ENCODE results near the gene CHPT1.

The CHPT1 gene

GRCh38 chr12:101764051-101764792 lies 66.8 kb downstream of the CHPT1 start:
- Histone ChIP-seq H3K27me3 (ENCODE audit: control insufficient read depth, insufficient read depth, low read length) (no peaks in the 10 kb centered on the region), H3K4me1 (ENCODE audit: control insufficient read depth, insufficient read depth, low read length) (no peaks in the 10 kb centered on the region), H3K9ac (ENCODE audit: low read depth, low read length) (no peak overlapping the region), H3K9me3 (ENCODE audit: control insufficient read depth, insufficient read depth, low read length) (no peaks in the 10 kb centered on the region), H3K27ac (ENCODE audit: low read depth, low read length) (no peak overlapping the region), H3K4me3 (ENCODE audit: low read depth, low read length) (no peak overlapping the region), H3K36me3 (ENCODE audit: control insufficient read depth, insufficient read depth, low read length) (peaks cover 93% of the 10 kb centered on the region)

GRCh38 chr12:101767537-101767936 lies 70.1 kb downstream of the CHPT1 start:
- no peaks in the 10 kb centered on the region for H3K27me3 ChIP-seq (ENCODE audit: control insufficient read depth, insufficient read depth, low read length)
- no peak overlapping the region for H3K9ac ChIP-seq (ENCODE audit: low read depth, low read length)
- H3K36me3 ChIP-seq (ENCODE audit: control insufficient read depth, insufficient read depth, low read length), result peaks cover 93% of the 10 kb centered on the region
- no peaks in the 10 kb centered on the region for H3K9me3 ChIP-seq (ENCODE audit: control insufficient read depth, insufficient read depth, low read length)
- no peak overlapping the region for H3K4me3 ChIP-seq (ENCODE audit: low read depth, low read length)
- no peaks in the 10 kb centered on the region for H3K4me1 ChIP-seq (ENCODE audit: control insufficient read depth, insufficient read depth, low read length)
- H3K27ac ChIP-seq (ENCODE audit: low read depth, low read length), result no peak overlapping the region

- no peaks in the 10 kb centered on the region for H3K9me3 ChIP-seq (ENCODE audit: control insufficient read depth, insufficient read depth, low read length)
- no peak overlapping the region for H3K4me3 ChIP-seq (ENCODE audit: low read depth, low read length)
- no peak overlapping the region for H3K27ac ChIP-seq (ENCODE audit: low read depth, low read length)
- H3K27me3 ChIP-seq (ENCODE audit: control insufficient read depth, insufficient read depth, low read length), result no peaks in the 10 kb centered on the region
- H3K9ac ChIP-seq (ENCODE audit: low read depth, low read length), result no peak overlapping the region
- H3K36me3 ChIP-seq (ENCODE audit: control insufficient read depth, insufficient read depth, low read length), result peaks cover 94% of the 10 kb centered on the region
- H3K4me1 ChIP-seq (ENCODE audit: control insufficient read depth, insufficient read depth, low read length), result no peaks in the 10 kb centered on the region
These were observed 71.3 kb downstream of the CHPT1 start for GRCh38 chr12:101768781-101769180.

GRCh38 chr12:101769865-101770264 lies 72.4 kb downstream of the CHPT1 start:
- no peaks in the 10 kb centered on the region for H3K27me3 ChIP-seq (ENCODE audit: control insufficient read depth, insufficient read depth, low read length)
- no peak overlapping the region for H3K9ac ChIP-seq (ENCODE audit: low read depth, low read length)
- H3K9me3 ChIP-seq (ENCODE audit: control insufficient read depth, insufficient read depth, low read length), result no peaks in the 10 kb centered on the region
- H3K4me3 ChIP-seq (ENCODE audit: low read depth, low read length), result no peak overlapping the region
- no peak overlapping the region for H3K27ac ChIP-seq (ENCODE audit: low read depth, low read length)
- H3K36me3 ChIP-seq (ENCODE audit: control insufficient read depth, insufficient read depth, low read length), result peaks cover 92% of the 10 kb centered on the region
- H3K4me1 ChIP-seq (ENCODE audit: control insufficient read depth, insufficient read depth, low read length), result no peaks in the 10 kb centered on the region

GRCh38 chr12:101772012-101772775 lies 74.8 kb downstream of the CHPT1 start:
- H3K27ac ChIP-seq (ENCODE audit: low read depth, low read length), result no peak overlapping the region

GRCh38 chr12:101773650-101774162 lies 76.3 kb downstream of the CHPT1 start:
- Histone ChIP-seq H3K36me3 (ENCODE audit: control insufficient read depth, insufficient read depth, low read length) (peaks cover 88% of the 10 kb centered on the region), H3K9me3 (ENCODE audit: control insufficient read depth, insufficient read depth, low read length) (no peaks in the 10 kb centered on the region), H3K4me3 (ENCODE audit: low read depth, low read length) (no peak overlapping the region), H3K27me3 (ENCODE audit: control insufficient read depth, insufficient read depth, low read length) (no peaks in the 10 kb centered on the region), H3K9ac (ENCODE audit: low read depth, low read length) (no peak overlapping the region), H3K4me1 (ENCODE audit: control insufficient read depth, insufficient read depth, low read length) (no peaks in the 10 kb centered on the region), H3K27ac (ENCODE audit: low read depth, low read length) (no peak overlapping the region)

More at GRCh38 chr12:101772012-101772775, 74.8 kb downstream of the CHPT1 start:
- Histone ChIP-seq H3K27me3 (ENCODE audit: control insufficient read depth, insufficient read depth, low read length) (no peaks in the 10 kb centered on the region), H3K9ac (ENCODE audit: low read depth, low read length) (no peak overlapping the region), H3K36me3 (ENCODE audit: control insufficient read depth, insufficient read depth, low read length) (peaks cover 88% of the 10 kb centered on the region), H3K4me3 (ENCODE audit: low read depth, low read length) (no peak overlapping the region), H3K9me3 (ENCODE audit: control insufficient read depth, insufficient read depth, low read length) (no peaks in the 10 kb centered on the region), H3K4me1 (ENCODE audit: control insufficient read depth, insufficient read depth, low read length) (no peaks in the 10 kb centered on the region)

- no peaks in the 10 kb centered on the region for H3K4me1 ChIP-seq (ENCODE audit: control insufficient read depth, insufficient read depth, low read length)
- no peak overlapping the region for H3K27ac ChIP-seq (ENCODE audit: low read depth, low read length)
- H3K9ac ChIP-seq (ENCODE audit: low read depth, low read length), result no peak overlapping the region
- H3K36me3 ChIP-seq (ENCODE audit: control insufficient read depth, insufficient read depth, low read length), result peaks cover 88% of the 10 kb centered on the region
- H3K4me3 ChIP-seq (ENCODE audit: low read depth, low read length), result no peak overlapping the region
- no peaks in the 10 kb centered on the region for H3K9me3 ChIP-seq (ENCODE audit: control insufficient read depth, insufficient read depth, low read length)
- H3K27me3 ChIP-seq (ENCODE audit: control insufficient read depth, insufficient read depth, low read length), result no peaks in the 10 kb centered on the region
These were observed 78.4 kb downstream of the CHPT1 start for GRCh38 chr12:101775816-101776215.

GRCh38 chr12:101777485-101777884 lies 80.0 kb downstream of the CHPT1 start:
- Histone ChIP-seq H3K9ac (ENCODE audit: low read depth, low read length) (no peak overlapping the region), H3K36me3 (ENCODE audit: control insufficient read depth, insufficient read depth, low read length) (peaks cover 90% of the 10 kb centered on the region), H3K4me3 (ENCODE audit: low read depth, low read length) (no peak overlapping the region), H3K9me3 (ENCODE audit: control insufficient read depth, insufficient read depth, low read length) (no peaks in the 10 kb centered on the region), H3K4me1 (ENCODE audit: control insufficient read depth, insufficient read depth, low read length) (no peaks in the 10 kb centered on the region), H3K27me3 (ENCODE audit: control insufficient read depth, insufficient read depth, low read length) (no peaks in the 10 kb centered on the region), H3K27ac (ENCODE audit: low read depth, low read length) (no peak overlapping the region)

GRCh38 chr12:101777978-101778377 lies 80.5 kb downstream of the CHPT1 start:
- H3K9ac ChIP-seq (ENCODE audit: low read depth, low read length), result no peak overlapping the region
- H3K27ac ChIP-seq (ENCODE audit: low read depth, low read length), result no peak overlapping the region
- H3K27me3 ChIP-seq (ENCODE audit: control insufficient read depth, insufficient read depth, low read length), result no peaks in the 10 kb centered on the region
- H3K36me3 ChIP-seq (ENCODE audit: control insufficient read depth, insufficient read depth, low read length), result peaks cover 89% of the 10 kb centered on the region
- H3K9me3 ChIP-seq (ENCODE audit: control insufficient read depth, insufficient read depth, low read length), result no peaks in the 10 kb centered on the region
- no peaks in the 10 kb centered on the region for H3K4me1 ChIP-seq (ENCODE audit: control insufficient read depth, insufficient read depth, low read length)
- no peak overlapping the region for H3K4me3 ChIP-seq (ENCODE audit: low read depth, low read length)

All from HUES48 (cell line).